HEK293T (cell line): ENCODE data around the gene SUCLG2.

ENCODE experiments used
- ARNT ChIP-seq: fragments of 450-650 bp; IDR thresholded peaks from 2 replicates; pipeline ENCODE4 v1.6.1; 2017; ENCODE audit warnings: mild to moderate bottlenecking
- BHLHE40 ChIP-seq: fragments of 450-650 bp; IDR thresholded peaks from 2 replicates; pipeline ENCODE4 v1.6.1; 2016; ENCODE audit warnings: mild to moderate bottlenecking, moderate library complexity, borderline replicate concordance
- FOXA1 ChIP-seq: fragments of 450-650 bp; IDR thresholded peaks from 2 replicates; pipeline ENCODE4 v1.6.1; 2016; ENCODE audit warnings: mild to moderate bottlenecking
- FOXK2 ChIP-seq: fragments of 450-650 bp; IDR thresholded peaks from 2 replicates; pipeline ENCODE4 v1.6.1; 2016; ENCODE audit warnings: mild to moderate bottlenecking
- FOXM1 ChIP-seq: fragments of 450-650 bp; IDR thresholded peaks from 2 replicates; pipeline ENCODE4 v1.6.1; 2017; ENCODE audit warnings: mild to moderate bottlenecking, borderline replicate concordance
- L3MBTL2 ChIP-seq: fragments of 450-650 bp; conservative IDR thresholded peaks from 2 replicates; pipeline ENCODE4 v1.6.1; 2016; ENCODE audit warnings: mild to moderate bottlenecking
- LEF1 ChIP-seq: fragments of 450-650 bp; IDR thresholded peaks from 2 replicates; pipeline ENCODE4 v1.6.1; 2017; ENCODE audit warnings: mild to moderate bottlenecking, borderline replicate concordance
- NFRKB ChIP-seq: fragments of 450-650 bp; IDR thresholded peaks from 2 replicates; pipeline ENCODE4 v1.6.1; 2016; ENCODE audit warnings: mild to moderate bottlenecking, moderate library complexity
- SP1 ChIP-seq: fragments of 450-650 bp; IDR thresholded peaks from 2 replicates; pipeline ENCODE4 v1.6.1; 2017
- SUZ12 ChIP-seq: fragments of 450-650 bp; IDR thresholded peaks from 2 replicates; pipeline ENCODE4 v1.6.1; 2016; ENCODE audit warnings: mild to moderate bottlenecking
- TARDBP ChIP-seq: fragments of 450-650 bp; IDR thresholded peaks from 2 replicates; pipeline ENCODE4 v1.6.1; 2016
- TF ChIP-seq, protein P1 (sequence below): fragments of 450-650 bp; IDR thresholded peaks from 2 replicates; pipeline ENCODE4 v1.6.1; 2016

DNA sequence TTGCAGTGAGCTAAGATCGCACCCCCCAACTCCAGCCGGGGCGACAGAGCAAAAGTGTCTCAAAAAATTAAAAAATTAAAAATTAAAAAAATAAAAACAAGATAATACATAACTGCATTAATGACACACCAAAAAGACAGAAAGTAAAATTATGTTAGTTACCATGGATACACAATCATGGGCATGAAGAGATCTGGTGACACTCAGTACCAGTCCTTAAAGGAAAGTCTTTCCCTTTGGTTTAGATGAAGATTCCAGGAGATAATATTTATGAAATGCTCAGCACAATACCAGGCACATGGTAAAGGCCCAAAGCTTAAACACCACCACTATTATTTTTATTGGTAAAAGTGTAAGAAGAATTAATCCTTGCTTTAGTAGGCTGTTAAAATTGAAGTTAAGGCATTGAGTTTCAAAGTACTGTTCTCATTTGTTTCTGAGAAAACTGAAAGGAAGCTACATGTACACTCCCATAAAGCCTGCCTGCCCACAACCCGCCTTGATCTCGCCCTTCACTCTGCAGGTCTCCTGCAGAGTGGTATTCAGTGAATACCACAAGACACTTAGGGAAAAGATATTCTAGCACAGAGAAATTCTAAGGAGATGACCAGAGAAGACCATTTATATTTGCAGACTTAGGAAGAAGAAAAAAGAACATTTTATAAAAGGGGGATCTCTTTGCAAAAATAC is 52.3 kb downstream of the SUCLG2 start:
- TF ChIP-seq SUZ12: no peak
- TF ChIP-seq SP1: no peak
- TF ChIP-seq NFRKB: no peak
- TF ChIP-seq BHLHE40: no peak
- no peak for TF ChIP-seq ARNT
- TF ChIP-seq FOXM1: no peak
- TF ChIP-seq, protein P1, sequence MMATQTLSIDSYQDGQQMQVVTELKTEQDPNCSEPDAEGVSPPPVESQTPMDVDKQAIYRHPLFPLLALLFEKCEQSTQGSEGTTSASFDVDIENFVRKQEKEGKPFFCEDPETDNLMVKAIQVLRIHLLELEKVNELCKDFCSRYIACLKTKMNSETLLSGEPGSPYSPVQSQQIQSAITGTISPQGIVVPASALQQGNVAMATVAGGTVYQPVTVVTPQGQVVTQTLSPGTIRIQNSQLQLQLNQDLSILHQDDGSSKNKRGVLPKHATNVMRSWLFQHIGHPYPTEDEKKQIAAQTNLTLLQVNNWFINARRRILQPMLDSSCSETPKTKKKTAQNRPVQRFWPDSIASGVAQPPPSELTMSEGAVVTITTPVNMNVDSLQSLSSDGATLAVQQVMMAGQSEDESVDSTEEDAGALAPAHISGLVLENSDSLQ: no peak
- TF ChIP-seq TARDBP: no peak
- no peak for TF ChIP-seq FOXA1
- no peak for TF ChIP-seq L3MBTL2
- no peak for TF ChIP-seq FOXK2
- TF ChIP-seq LEF1: no peak
